HepG2 (cell line): ENCODE data around the gene NRG3. TPM values are rescaled to one million over a fixed set of nuclear protein-coding genes. Genes with fewer than 3 reads are reported as not detected.

Experiments
- ATAC-seq: fragments of 200-7000 bp; cut with Tn5 transposase; 3 replicates; pipeline ENCODE4 v1.9.1; 2020; ENCODE audit warnings: mild to moderate bottlenecking, moderate library complexity
- BruUV-seq: library from RNA; stranded (reverse); fragments of 400-500 nt; replicated peaks from 2 replicates; lab custom pipeline; 2021; lab: Mats Ljungman, UMichigan
- CTCF ChIA-PET: fragments of 300-600 bp; formaldehyde crosslinking; extraction: SDS; loops from one replicate; lab custom pipeline; 2021; ENCODE audit warnings: low total read pairs, inconsistent platforms, low intra/inter-chr PET ratio; lab: Yijun Ruan, JAX
- POLR2A ChIA-PET: fragments of 350-600 bp; sonication (Branson Sonifier 250); formaldehyde crosslinking; loops from one replicate; lab custom pipeline; 2020; ENCODE audit warnings: antibody characterized with exemption, inconsistent platforms; lab: Yijun Ruan, JAX
- DNase-seq: peaks from one replicate; pipeline ENCODE4 v3.0.0-alpha.2; 2015; ENCODE audit warnings: low spot score
- FAIRE-seq: peaks from 3 replicates; lab custom pipeline; 2011; peaks lifted over from hg19 to GRCh38; lab: Jason Lieb, UNC
- H2AFZ ChIP-seq: one replicate; pipeline ENCODE4 v1.6.1; 2011; ENCODE audit warnings: low read length, inconsistent platforms
- H3K27ac ChIP-seq: fragments of 300-600 bp; 3 replicates; pipeline ENCODE4 v1.8.0; 2011; ENCODE audit warnings: mixed run types, mild to moderate bottlenecking, mixed read lengths, low read length, inconsistent platforms; ENCODE audit not compliant: insufficient read depth; ENCODE audit errors: extremely low read length
- H3K27me3 ChIP-seq, 2 experiments: fragments of 200-600 bp in 1 of 2; 2 replicates in 1 of 2; 3 replicates in 1 of 2; pipeline versions ENCODE4 v1.6.0 to v1.8.0; 2011; ENCODE audit warnings: low read length in 2 of 2, mild to moderate bottlenecking in 2 of 2, moderate library complexity in 2 of 2, inconsistent platforms in 1 of 2; ENCODE audit not compliant: insufficient read depth in 2 of 2, control insufficient read depth in 1 of 2
- H3K36me3 ChIP-seq, 2 experiments: fragments of 200-600 bp in 1 of 2; replicated peaks in 1 of 2; 2 replicates in 1 of 2; 3 replicates in 1 of 2; pipeline versions ENCODE4 v1.5.1 to v1.8.0; 2011; ENCODE audit warnings: low read length in 2 of 2, inconsistent platforms in 1 of 2; ENCODE audit not compliant: insufficient read depth in 2 of 2, control insufficient read depth in 1 of 2
- H3K4me1 ChIP-seq: 2 replicates; pipeline ENCODE4 v1.5.1; 2012; ENCODE audit warnings: low read length, inconsistent platforms; ENCODE audit not compliant: insufficient read depth
- H3K4me2 ChIP-seq: 2 replicates; pipeline ENCODE4 v1.6.0; 2011; ENCODE audit warnings: low read depth, low read length, inconsistent platforms
- H3K4me3 ChIP-seq, 3 experiments: fragments of 200-600 bp in 1 of 3; sonication (generic), shearing (Covaris generic) in 1 of 3; replicated peaks in 1 of 3; 2 replicates each; pipeline ENCODE4 v1.5.1; 2011 to 2016; ENCODE audit warnings: low read length in 3 of 3, inconsistent platforms in 2 of 3, low read depth in 2 of 3, mild to moderate bottlenecking in 2 of 3, control low read depth in 1 of 3, mixed read lengths in 1 of 3; ENCODE audit not compliant: insufficient read depth in 1 of 3
- H3K79me2 ChIP-seq: one replicate; pipeline ENCODE4 v1.6.1; 2011; ENCODE audit warnings: low read length, inconsistent platforms; ENCODE audit not compliant: insufficient read depth
- H3K9ac ChIP-seq: 2 replicates; pipeline ENCODE4 v1.6.0; 2011; ENCODE audit warnings: mild to moderate bottlenecking, low read depth, low read length, inconsistent platforms; ENCODE audit not compliant: insufficient read depth
- H3K9me3 ChIP-seq: 2 replicates; pipeline ENCODE4 v1.5.1; 2012; ENCODE audit warnings: mild to moderate bottlenecking, low read length
- H4K20me1 ChIP-seq: 2 replicates; pipeline ENCODE4 v1.6.0; 2011; ENCODE audit warnings: inconsistent platforms, mild to moderate bottlenecking, low read length, moderate library complexity; ENCODE audit not compliant: insufficient read depth
- KMT2A ChIP-seq: sonication (generic); formaldehyde crosslinking; IDR thresholded peaks from 2 replicates; pipeline ENCODE4 v1.4.0; 2020; ENCODE audit warnings: missing genetic modification reagents
- MXD4 ChIP-seq: IDR thresholded peaks from 2 replicates; pipeline ENCODE4 v1.6.1; 2016; ENCODE audit warnings: mild to moderate bottlenecking, missing biosample characterization, missing genetic modification reagents
- NBN ChIP-seq: fragments of 450-650 bp; conservative IDR thresholded peaks from 2 replicates; pipeline ENCODE4 v1.6.1; 2017
- PRDM10 ChIP-seq: sonication (generic); formaldehyde crosslinking; IDR thresholded peaks from 2 replicates; pipeline ENCODE4 v1.4.0; 2020; ENCODE audit warnings: low read depth, missing genetic modification reagents
- RFXANK ChIP-seq: IDR thresholded peaks from 2 replicates; pipeline ENCODE4 v1.6.1; 2016
- SCMH1 ChIP-seq: sonication (generic); formaldehyde crosslinking; IDR thresholded peaks from 2 replicates; pipeline ENCODE4 v1.9.0; 2021; ENCODE audit warnings: missing genetic modification reagents, mild to moderate bottlenecking, borderline replicate concordance
- STAG1 ChIP-seq: sonication (generic); formaldehyde crosslinking; IDR thresholded peaks from 2 replicates; pipeline ENCODE4 v1.4.0; 2020; ENCODE audit warnings: missing genetic modification reagents
- TOPORS ChIP-seq: sonication (generic); formaldehyde crosslinking; IDR thresholded peaks from 2 replicates; pipeline ENCODE4 v1.8.0; 2023; ENCODE audit warnings: mild to moderate bottlenecking, missing genetic modification reagents
- ZFP82 ChIP-seq: sonication (generic); formaldehyde crosslinking; IDR thresholded peaks from 2 replicates; pipeline ENCODE4 v1.5.1; 2020; ENCODE audit warnings: mild to moderate bottlenecking, missing genetic modification reagents, borderline replicate concordance
- ZNF17 ChIP-seq: sonication (generic); formaldehyde crosslinking; IDR thresholded peaks from 2 replicates; pipeline ENCODE4 v1.5.0; 2020; ENCODE audit warnings: mild to moderate bottlenecking, missing genetic modification reagents
- ZNF18 ChIP-seq: sonication (generic); formaldehyde crosslinking; IDR thresholded peaks from 2 replicates; pipeline ENCODE4 v1.8.0; 2022; ENCODE audit warnings: mild to moderate bottlenecking, missing genetic modification reagents; ENCODE audit not compliant: insufficient replicate concordance
- ZNF34 ChIP-seq: sonication (generic); formaldehyde crosslinking; IDR thresholded peaks from 2 replicates; pipeline ENCODE4 v1.4.0; 2020; ENCODE audit warnings: mild to moderate bottlenecking, missing genetic modification reagents, borderline replicate concordance
- ZNF557 ChIP-seq: sonication (generic); formaldehyde crosslinking; IDR thresholded peaks from 2 replicates; pipeline ENCODE4 v1.4.0; 2020; ENCODE audit warnings: missing genetic modification reagents
- ZNF687 ChIP-seq: sonication (generic); formaldehyde crosslinking; IDR thresholded peaks from 2 replicates; pipeline ENCODE4 v1.5.1; 2020; ENCODE audit warnings: mild to moderate bottlenecking, missing genetic modification reagents, moderate library complexity
- ZNF746 ChIP-seq: sonication (generic); formaldehyde crosslinking; IDR thresholded peaks from 2 replicates; pipeline ENCODE4 v1.8.0; 2022; ENCODE audit warnings: mild to moderate bottlenecking, missing genetic modification reagents
- ZNF781 ChIP-seq: sonication (generic); formaldehyde crosslinking; IDR thresholded peaks from 2 replicates; pipeline ENCODE4 v1.5.1; 2020; ENCODE audit warnings: borderline replicate concordance, mild to moderate bottlenecking, missing genetic modification reagents; ENCODE audit errors: not compliant biosample characterization
- ZSCAN30 ChIP-seq: sonication (generic); formaldehyde crosslinking; IDR thresholded peaks from 2 replicates; pipeline ENCODE4 v1.5.0; 2020; ENCODE audit warnings: mild to moderate bottlenecking, missing genetic modification reagents
- WGBS: methylation state at CpG from one replicate; pipeline ENCODE4 v1.1.6; 2017; ENCODE audit warnings: low lambda C conversion rate; 5-methylcytosine and 5-hydroxymethylcytosine counted together
- in situ Hi-C: cut with HindIII; loops from 2 replicates; pipeline ENCODE4 v1.10.0; 2017; ENCODE audit warnings: low pct_unique_long_range_greater_than_20kb; ENCODE audit not compliant: extremely low pct_ligation_motif_present
- intact Hi-C: fragments of 100-400 bp; cut with micrococcal nuclease; formaldehyde crosslinking; loops from one replicate; pipeline ENCODE4 v1.10.0; 2022; ENCODE audit not compliant: unreplicated experiment
- polyA plus RNA-seq, 8 experiments: library from polyadenylated mRNA; depleted of rRNA in 3 of 8; stranded (reverse) in 7 of 8; unstranded in 1 of 8; fragments of >200 nt; fragmentation: Illumina TruSeq in 4 of 8; extraction: Trizol in 4 of 8; gene quantifications; 2 replicates each; pipeline versions ENCODE4 v1.2.1 to v1.2.3, GENCODE V29; 2011 to 2016; ENCODE audit warnings: low read depth in 4 of 8, missing spikeins in 1 of 8, mixed read lengths in 1 of 8; ENCODE audit not compliant: insufficient read depth in 1 of 8
- total RNA-seq, 5 experiments: library from RNA; depleted of rRNA; stranded (reverse); fragments of >200 nt; fragmentation: Illumina TruSeq; extraction: Trizol; gene quantifications; 2 replicates each; pipeline ENCODE4 v1.2.3, GENCODE V29; 2016; ENCODE audit warnings: low read depth in 1 of 5

NRG3 gene
- total and polyA plus RNA-seq, 2 of the 13 experiments (the other 11 are each of a cell fraction or from before 2014, with no cell fraction given), result not detected

- no peaks in the 10 kb centered on the region for H3K27me3 ChIP-seq
- CTCF ChIA-PET, result no interaction called here
- no peaks in the 10 kb centered on the region for H3K79me2 ChIP-seq
- intact Hi-C loops, result no loop called here
- ATAC-seq (no peak), FAIRE-seq (no peak), DNase-seq (no peak)
- no peak overlapping the region for H2AFZ ChIP-seq
- H3K4me3 ChIP-seq, result no peak overlapping the region
- no peaks in the 10 kb centered on the region for H4K20me1 ChIP-seq
- in situ Hi-C loops, result no loop called here
- POLR2A ChIA-PET, result no interaction called here
- no peak overlapping the region for H3K4me2 ChIP-seq
- TF ChIP-seq ZNF18 (CRISPR knock-in tag) (no peak), SCMH1 (CRISPR knock-in tag) (no peak), MXD4 (CRISPR knock-in tag) (no peak), RFXANK (no peak), STAG1 (CRISPR knock-in tag) (no peak), NBN (no peak), ZNF557 (no peak), PRDM10 (CRISPR knock-in tag) (no peak), ZNF781 (CRISPR knock-in tag) (no peak), ZNF34 (CRISPR knock-in tag) (no peak), ZNF17 (CRISPR knock-in tag) (no peak), ZNF746 (CRISPR knock-in tag) (no peak), ZFP82 (CRISPR knock-in tag) (no peak), ZSCAN30 (CRISPR knock-in tag) (no peak), ZNF687 (CRISPR knock-in tag) (no peak), KMT2A (CRISPR knock-in tag) (no peak), TOPORS (no peak)
- BruUV-seq, result no TSS peak
- H3K9me3 ChIP-seq, result peaks cover 59% of the 10 kb centered on the region
- H3K9ac ChIP-seq, result no peak overlapping the region
- H3K4me1 ChIP-seq, result no peaks in the 10 kb centered on the region
- 20% methylated on average over 3 of the region's 3 CpGs for WGBS
- H3K27ac ChIP-seq, result no peak overlapping the region
- H3K36me3 ChIP-seq, result no peaks in the 10 kb centered on the region
These were observed 992.1 kb downstream of the NRG3 start for GRCh38 chr10:82867056-82867455.
